CD4-positive, alpha-beta T cell treated with Interleukin-17A for 1 hour (primary cell): Measurements from ENCODE around the gene CYFIP1.

Experiments
- DNase-seq: peaks from one replicate; pipeline ENCODE4 v3.0.0-alpha.2; 2020

CYFIP1 gene

GRCh38 chr15:22915866-22916515 lies 64.2 kb downstream of the CYFIP1 start:
- DNase-seq, result no peak

GRCh38 chr15:22913646-22914380 lies 66.4 kb downstream of the CYFIP1 start:
- no peak for DNase-seq

GRCh38 chr15:22912256-22912655 lies 67.9 kb downstream of the CYFIP1 start:
- DNase-seq, result no peak

GRCh38 chr15:22911306-22911705 lies 68.9 kb downstream of the CYFIP1 start:
- no peak for DNase-seq

DNA sequence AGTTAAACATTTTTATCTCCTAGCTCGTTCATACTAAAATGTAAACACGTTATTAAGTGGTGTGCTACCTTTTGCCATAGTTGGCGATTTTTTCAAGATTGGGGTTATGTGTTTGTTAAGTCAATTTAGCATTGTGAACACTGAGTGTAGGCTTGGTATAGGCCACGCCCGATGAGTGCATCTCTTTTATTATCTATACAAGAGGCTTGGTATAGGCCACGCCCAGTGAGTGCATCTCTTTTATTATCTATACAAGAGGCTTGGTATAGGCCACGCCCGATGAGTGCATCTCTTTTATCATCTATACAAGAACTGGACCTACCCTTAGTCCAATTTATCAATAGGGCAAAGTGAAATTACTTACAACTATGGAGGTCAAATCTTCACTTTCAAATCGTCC lies 71.3 kb downstream of the CYFIP1 start:
- no peak for DNase-seq

DNA sequence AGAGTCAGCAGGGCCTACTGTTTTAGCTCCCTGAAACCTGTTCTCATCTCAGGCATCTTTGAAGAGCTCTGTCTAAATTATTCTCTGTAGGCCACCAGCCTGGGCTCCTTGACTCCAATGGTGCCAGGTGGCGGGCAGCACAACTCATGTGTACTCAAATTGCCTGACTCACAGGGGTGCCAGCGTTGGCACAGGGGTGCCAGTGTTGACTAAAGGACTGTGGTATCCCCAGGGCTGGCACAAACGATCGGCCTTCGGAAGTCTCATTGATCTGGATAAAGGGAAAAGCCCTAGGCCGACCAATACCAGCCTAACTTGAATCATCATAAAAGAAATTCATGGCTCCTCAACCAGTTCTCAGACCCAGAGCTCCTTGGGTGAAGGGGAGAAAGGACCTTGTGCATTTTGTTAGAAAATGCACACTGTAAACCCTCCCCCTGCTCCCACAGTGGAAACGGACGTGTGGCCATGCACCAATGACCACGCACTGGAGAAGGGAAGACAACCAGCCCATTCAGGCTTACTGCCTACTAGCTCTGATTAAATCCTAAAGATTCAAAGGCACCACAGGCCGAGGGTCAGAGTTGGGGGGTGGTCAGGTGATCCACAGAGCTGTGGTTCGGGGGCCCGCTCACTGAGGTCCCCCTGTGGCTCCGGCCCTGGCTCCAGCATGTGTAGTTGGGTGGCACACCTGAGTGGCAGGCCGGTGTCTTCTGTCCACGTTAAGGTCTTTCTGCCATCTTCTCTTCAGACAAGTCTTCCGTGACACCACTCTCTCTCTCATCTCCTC lies 72.8 kb downstream of the CYFIP1 start:
- DNase-seq, result no peak

DNA sequence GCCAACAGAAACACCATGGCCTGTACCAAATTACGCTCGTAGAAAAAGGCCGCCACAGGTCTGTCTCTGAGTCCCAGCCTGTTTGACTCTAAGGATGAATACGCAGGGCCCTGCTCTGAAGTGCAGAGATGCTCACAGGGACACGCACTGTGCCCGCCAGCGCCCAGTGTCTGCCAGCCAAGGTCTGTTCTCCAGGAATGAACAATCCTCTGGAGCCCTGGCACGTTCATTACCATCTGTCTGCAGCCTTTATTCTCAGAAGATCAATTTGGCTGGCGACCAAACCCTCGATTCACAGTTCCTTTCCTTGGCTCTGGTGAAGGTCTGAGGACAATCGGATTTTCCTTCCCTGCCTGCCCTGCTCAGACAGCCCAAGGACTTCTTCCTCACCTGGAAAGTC lies 75.4 kb downstream of the CYFIP1 start:
- DNase-seq, result no peak

- DNase-seq, result no peak
Measured at GRCh38 chr15:22903961-22904534, 76.1 kb downstream of the CYFIP1 start.

GRCh38 chr15:22903427-22903826 lies 76.7 kb downstream of the CYFIP1 start:
- DNase-seq, result no peak

- DNase-seq, result no peak
Measured at GRCh38 chr15:22902981-22903380, 77.2 kb downstream of the CYFIP1 start.

DNA sequence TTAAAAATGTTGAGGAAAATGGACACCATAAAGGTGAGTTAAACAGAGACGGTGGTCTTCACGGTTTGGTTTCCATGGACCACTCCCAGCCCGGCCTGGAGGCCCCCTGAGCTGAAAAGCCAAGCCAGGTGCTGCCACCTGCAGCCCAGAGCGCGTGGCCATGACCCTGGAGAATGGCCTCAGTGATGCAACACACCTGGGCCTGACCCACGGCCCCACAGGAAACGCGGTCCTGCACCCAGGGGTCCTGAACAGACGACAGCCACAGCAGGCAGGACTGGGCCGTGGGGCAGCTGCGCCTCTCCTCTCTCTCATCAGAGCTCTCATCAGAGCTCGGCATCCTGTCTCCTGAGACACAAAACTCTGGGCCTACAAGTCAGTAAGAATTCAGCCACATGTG lies 77.6 kb downstream of the CYFIP1 start:
- DNase-seq, result no peak

GRCh38 chr15:22902046-22902445 lies 78.1 kb downstream of the CYFIP1 start:
- no peak for DNase-seq

- DNase-seq, result no peak
Measured at GRCh38 chr15:22895465-22896190, 84.5 kb downstream of the CYFIP1 start.

DNA sequence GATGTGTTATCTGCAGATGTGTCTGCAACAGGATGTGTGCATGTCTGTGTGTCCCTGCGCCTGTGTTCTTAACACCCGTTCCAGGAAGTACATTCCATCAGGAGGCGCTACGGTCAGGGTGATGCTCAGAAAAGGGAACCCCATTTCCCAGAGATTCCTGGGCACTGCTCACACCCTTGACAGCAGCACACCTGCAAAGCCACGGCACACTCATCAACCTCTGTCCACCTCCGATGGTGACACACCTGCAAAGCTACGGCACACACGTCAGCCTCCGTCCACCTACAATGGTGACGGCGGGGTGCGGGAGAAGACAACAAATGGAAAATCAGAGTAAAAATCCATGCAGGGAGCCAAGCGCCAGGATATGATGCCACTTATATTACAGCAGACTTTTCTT lies 86.3 kb downstream of the CYFIP1 start:
- DNase-seq, result no peak

DNA sequence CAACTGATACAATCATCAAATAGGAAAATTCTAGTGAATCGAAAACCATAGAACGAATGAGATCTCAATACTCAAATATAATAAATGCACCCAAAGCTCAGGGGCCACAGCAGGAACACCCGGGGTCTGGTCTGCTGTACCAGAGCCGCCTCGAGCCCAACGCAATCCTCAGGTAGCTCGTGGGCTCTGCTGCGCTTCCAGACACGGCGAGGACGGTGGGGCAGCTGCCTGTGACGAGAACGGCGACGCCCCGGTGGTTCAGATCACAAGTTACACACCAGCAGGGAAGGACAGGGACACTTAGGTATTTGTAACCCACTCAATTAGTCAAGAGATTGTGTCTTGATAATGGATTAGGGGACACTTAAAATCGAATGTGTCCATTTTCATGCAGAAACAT lies 87.1 kb downstream of the CYFIP1 start:
- DNase-seq, result no peak

DNA sequence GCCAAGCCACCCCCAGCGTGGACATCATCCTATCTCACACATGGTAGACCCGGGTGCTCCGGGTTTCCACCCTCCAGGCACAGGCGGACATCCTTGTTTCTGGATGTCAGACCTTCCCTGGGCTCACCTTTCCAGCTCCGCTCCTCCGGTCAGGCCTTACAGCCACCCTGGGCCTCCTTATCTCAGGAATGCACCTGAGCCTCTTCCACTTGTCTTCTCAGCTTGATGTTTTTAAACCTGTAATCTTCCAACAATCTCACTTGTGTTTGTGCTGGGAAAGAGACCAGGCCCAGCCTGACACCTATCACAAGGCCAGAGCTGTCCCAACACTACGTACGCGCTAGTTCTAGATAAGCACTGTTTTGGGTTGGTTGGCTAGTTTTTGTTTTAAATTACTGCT lies 87.8 kb downstream of the CYFIP1 start:
- no peak for DNase-seq

- DNase-seq, result no peak
Measured at GRCh38 chr15:22891426-22892210, 88.5 kb downstream of the CYFIP1 start.

- no peak for DNase-seq
Measured at GRCh38 chr15:22890296-22890695, 89.9 kb downstream of the CYFIP1 start.

GRCh38 chr15:22889146-22889818 lies 90.9 kb downstream of the CYFIP1 start:
- no peak for DNase-seq

DNA sequence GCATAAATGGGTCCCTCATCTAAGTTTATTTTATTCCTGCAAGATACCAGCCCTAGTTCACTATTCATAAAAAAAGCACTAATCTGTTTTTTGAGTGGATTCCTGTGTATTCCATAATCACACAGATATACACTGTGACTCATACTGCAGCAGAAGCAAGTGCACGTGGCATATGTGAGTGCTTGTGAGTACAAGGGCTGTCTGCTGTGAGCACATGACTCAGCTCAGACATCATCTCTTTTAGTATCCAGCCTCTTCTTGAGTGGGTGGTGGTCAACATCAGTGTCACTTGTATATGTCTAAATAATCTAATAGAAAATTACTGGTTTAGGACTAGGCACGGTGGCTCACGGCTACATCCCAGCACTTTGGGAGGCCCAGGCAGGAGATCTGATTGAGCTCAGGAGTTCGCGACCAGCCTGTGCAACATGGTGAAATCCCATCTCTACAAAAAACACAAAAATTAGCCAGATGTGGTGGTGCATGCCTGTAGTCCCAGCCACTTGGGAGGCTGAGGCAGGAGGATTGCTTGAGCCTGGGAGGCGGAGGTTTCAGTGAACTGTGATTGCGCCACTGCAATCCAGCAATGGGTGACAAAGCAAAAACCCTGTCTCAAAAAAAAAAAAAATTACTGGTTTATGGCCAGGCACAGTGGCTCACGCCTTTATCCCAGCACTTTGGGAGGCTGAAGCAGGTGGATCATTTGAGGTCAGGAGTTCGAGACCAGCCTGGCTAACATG lies 91.9 kb downstream of the CYFIP1 start:
- no peak for DNase-seq
